ENCODE results near the gene KCNC3.

KCNC3 gene

DNA sequence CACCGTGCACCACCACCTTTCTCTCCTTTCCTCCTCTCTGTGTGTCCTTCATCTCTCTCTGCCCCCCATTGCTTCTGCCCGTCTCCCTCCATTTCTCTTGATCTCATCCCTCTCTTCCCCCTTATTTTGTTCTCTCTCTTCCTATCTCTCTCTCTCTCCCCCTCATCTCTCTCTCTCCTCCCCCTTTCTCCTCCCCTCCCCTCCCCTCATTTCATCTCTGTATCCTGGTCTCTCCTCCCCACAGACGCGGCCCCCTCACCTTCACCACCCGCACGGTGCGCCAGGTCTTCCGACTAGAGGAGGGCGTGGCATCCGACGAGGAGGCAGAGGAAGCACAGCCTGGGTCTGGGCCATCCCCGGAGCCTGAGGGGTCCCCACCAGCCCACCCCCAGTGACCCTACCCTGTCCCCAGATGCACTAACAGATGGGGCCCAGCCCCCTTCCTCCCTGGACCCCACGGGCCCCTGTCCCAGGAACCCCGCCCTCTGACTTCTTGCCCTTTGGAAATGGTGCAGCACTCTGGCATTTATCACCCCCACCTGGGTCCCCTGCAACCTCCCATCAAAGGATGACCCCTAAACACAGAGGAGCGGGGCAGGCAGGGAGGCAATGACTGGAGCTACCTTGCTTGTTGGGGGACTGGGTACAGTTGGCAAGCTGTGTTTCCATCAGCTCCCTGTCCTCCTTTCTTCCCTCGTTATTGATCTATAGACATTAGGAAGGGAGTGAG is 19.6 kb downstream of the KCNC3 start:
- DNase-seq: no peak

DNA sequence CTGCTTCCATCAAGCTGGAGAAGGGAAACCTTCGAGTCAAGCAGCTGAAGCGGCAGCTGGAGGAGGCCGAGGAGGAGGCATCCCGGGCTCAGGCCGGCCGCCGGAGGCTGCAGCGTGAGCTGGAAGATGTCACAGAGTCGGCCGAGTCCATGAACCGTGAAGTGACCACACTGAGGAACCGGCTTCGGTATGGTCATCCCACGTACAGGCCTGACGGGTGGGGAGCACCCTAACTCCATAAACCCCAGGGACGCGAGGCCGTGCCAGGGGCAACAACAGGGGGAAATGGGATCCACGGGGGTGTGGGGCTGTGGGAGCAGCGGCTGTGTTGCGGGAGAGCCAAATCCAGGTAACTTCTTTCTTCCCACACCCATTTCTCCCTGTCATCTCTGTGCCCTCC is 20.2 kb downstream of the KCNC3 start:
- DNase-seq: no peak

DNA sequence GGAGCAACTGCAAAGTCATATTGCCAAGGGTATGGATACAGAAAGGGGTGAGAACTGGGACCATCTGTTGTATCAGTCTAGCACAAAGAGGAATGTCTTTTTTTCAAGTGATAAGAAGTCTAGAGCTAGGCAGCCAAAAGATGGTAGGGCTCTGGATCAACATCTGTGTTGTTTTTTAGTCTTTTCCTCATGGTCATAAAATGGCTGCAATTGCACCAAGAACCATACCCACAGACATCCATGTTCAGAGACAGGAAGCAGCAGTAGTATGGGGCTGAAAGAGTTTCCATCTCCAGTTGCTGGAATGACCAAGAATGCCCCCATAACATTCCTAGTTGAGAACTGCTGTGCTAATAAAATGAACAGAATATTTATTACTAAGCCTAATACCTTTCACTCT is 25.6 kb downstream of the KCNC3 start:
- DNase-seq: no peak

DNA sequence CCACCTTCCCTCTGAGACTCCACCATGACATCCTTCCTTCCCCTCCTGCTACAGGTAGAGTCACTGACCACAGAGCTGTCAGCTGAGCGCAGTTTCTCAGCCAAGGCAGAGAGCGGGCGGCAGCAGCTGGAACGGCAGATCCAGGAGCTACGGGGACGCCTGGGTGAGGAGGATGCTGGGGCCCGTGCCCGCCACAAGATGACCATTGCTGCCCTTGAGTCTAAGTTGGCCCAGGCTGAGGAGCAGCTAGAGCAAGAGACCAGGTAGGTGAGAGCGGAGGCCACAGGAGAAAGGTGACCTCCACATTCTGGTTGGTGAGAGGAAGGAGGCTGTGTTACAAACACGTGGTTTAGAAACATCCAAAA is 27.6 kb downstream of the KCNC3 start:
- no peak for DNase-seq

DNA sequence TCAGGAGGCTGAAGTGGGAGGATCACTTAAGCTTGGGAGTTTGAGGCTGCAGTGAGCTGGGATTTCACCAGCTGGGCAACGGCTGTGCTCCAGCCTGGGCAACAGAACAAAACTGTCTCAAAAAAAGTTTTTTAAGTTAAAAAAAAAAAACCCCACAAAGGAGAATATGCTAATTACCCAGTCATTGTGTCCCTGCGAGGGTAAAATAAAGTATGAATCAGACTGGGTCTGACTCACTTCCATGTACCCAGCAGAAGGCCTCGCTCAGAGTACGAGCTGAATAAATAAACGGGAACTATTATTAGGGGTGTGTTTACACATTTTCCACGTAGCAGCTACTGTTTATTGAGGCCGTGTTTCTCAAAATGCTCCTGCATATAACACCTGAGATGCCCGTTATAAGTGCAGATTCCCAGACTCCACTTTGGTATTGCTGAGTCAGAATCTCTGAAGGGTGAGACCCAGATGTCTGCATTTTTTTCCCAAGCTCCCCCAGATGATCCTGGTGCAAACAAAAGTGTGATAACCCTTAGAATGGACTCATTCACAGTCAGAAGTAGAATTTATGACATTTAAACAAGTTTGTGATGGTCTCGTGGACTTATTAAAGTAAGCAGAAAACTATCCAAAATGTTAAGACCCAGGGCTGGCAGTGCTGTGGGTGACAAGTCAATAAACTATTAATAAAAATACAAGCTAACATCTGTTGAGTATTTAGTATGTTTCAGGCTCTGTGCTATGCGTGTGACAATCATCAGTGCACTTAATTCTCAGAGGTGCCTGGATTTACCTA is 28.2 kb downstream of the KCNC3 start:
- DNase-seq: no peak

DNA sequence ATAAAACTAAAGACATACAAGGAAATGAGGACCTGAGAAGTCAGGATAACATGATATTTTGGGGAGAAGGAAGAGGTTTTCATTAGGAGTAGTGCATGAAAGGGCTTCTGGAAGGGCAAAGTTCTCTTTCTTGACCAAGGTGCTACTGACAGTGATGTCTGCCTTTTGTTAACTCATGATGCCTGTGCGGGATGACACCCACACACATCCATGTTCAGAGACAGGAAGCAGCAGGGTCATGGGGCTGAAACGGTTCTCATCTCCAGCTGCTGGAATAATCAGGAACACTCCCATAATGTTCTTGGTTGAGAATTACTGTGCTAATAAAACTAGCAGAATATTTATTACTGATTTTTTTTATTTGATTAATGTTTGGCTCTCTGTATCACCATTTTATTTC is 29.1 kb downstream of the KCNC3 start:
- DNase-seq: no peak

DNA sequence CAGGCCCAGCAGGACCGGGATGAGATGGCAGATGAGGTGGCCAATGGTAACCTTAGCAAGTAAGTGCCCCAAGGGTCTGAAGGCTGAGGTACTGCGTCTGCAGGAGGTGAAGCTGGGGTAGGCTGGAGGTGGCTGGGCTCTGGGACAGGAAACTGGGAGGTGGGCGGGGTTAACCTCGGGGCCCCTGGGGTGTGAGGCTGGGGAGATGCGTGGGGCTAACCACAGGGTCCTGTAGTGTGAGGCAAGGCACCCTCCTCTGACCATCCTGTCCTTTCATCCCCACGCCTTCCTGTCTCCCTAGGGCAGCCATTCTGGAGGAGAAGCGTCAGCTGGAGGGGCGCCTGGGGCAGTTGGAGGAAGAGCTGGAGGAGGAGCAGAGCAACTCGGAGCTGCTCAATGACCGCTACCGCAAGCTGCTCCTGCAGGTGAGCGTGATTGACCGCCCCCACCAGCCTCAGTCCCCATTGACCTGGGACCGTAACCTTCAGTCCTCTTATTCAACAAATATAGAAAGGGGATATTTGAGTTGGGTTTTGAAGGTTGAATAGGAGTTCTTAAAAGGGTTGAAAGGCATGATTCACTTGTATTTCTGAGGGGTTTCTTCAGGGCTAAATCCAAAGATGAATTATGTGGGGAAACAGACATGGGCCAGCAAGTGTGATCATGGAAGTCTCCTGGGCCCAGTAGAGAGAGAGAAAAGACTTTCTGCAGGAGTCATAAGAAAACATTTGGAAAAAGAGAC is 35.7 kb downstream of the KCNC3 start:
- DNase-seq: no peak

DNA sequence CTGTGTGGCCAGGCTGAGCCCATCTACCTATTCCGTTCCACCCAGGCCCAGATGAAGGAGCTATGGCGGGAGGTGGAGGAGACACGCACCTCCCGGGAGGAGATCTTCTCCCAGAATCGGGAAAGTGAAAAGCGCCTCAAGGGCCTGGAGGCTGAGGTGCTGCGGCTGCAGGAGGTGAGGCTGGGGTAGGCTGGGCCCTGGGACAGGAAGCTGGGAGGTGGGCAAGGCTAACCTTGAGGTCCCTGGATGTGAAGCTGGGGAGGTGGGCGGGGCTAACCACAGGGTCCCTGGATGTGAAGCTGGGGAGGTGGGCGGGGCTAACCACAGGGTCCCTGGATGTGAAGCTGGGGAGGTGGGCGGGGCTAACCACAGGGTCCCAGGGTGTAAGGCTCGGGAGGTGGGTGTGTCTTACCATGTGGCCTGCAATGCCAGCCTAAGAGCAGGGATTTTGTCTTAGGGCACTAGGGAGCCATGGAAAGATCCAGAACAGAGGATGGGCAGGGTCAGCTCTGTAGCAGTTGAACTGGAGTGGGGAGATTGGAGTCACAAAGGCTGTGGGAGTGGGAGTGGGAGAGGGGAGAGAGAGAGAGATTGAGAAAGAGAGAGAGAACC is 36.9 kb downstream of the KCNC3 start:
- DNase-seq: no peak

DNA sequence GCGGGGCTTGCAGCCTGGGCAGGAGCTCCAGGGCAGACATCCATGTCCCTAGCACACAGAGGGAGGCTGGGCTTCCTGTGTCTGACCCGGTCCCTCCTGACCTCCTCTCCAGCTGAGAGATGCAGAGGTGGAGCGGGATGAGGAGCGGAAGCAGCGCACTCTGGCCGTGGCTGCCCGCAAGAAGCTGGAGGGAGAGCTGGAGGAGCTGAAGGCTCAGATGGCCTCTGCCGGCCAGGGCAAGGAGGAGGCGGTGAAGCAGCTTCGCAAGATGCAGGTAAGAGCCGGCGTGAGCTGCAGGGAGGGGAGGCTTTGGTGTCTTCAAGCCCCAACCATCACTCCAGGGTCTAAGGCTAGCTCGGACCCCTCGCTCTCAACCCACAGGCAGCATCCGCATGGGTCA is 38.4 kb downstream of the KCNC3 start:
- no peak for DNase-seq

DNA sequence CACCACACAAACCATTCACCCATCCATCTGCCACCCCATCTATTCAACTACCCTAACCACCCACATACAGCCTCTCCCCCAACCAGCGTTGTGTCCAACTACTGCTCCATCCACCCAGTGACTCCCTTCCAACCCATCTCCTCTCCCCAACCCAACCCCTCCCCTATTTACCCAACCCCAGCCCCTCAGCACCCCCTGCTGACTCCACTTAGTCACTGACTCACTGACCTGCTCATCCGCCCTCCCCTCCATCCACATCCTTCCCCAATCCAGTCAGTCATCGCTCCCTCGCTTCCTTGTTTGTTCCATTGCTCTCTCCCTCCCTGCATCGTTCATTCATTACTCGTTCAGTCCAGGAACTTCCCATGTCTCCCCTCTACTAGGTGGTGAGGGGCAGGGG is 39.2 kb downstream of the KCNC3 start:
- no peak for DNase-seq

DNA sequence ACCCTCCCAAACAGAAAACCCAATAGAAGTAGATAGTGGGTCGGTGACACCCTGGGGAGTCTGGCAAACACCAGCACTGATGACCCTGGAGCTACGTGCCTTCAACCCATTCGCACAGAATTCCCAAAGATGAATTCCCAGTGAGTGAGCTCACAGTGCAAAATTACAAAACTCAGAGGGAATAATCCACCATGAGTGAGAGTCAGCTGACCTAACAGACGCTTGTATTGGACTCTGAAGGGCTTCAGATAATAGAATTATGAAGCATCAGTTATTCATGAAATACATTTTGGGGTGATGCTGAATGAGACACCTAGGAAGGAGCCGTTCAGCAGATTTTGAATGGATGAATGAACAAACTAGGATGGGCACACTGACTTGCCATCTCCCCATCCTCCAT is 40.2 kb downstream of the KCNC3 start:
- DNase-seq: no peak

DNA sequence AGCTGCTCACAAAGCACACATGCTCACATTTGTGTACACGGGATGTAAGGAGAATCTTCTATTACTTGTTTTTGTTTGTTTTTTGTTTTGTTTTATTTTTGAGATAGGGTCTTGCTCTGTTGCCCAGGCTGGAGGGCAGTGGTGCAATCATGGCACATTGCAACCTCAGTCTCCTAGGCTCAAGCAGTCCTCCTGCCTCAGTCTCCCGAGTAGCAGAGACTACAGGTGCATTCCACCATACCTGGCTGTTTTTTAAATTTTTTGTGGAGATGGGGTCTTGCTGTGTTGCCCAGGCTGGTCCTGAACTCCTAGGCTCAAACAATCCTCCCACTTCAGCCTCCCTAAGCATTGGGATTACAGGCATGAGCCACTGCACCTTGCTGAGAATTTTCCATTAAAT is 41.8 kb downstream of the KCNC3 start:
- no peak for DNase-seq

DNA sequence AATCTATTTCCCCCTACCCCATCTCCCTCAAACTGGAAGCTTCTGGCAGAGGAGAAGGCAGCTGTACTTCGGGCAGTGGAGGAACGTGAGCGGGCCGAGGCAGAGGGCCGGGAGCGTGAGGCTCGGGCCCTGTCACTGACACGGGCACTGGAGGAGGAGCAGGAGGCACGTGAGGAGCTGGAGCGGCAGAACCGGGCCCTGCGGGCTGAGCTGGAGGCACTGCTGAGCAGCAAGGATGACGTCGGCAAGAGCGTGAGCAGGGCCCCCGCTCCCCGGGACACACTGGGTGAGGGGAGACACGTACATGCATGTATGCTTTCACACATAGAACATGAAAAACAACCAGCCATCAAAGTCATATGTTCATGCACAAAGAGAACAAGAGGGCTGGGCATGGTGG is 42.7 kb downstream of the KCNC3 start:
- no peak for DNase-seq

DNA sequence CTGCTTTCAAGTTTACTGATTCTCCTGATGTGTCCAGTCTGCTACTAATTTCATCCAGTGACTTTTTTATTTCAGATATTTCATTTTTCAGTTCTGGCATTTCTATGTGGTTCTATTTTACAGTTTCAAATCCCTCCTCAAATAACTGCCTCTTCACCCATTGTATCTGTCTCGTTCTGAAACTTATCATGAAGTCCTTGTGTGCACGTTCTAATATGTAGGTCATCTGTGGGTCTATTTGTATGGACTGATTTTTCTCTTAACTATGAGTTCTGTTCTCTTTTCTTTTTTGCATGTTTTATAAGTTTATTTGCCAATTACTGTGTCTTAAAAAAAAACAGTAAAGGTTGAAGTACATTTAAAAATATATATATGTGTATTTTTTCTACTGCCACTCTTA is 43.3 kb downstream of the KCNC3 start:
- no peak for DNase-seq

DNA sequence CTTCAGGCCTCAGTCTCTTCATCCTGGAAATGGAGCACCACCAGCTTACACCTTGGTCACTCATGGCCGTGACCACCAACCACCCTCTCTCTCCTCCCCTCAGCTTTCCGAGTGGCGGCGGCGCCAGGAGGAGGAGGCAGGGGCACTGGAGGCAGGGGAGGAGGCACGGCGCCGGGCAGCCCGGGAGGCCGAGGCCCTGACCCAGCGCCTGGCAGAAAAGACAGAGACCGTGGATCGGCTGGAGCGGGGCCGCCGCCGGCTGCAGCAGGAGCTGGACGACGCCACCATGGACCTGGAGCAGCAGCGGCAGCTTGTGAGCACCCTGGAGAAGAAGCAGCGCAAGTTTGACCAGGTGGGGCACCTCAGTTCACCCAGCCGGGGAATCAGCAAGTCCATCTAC is 47.7 kb downstream of the KCNC3 start:
- no peak for DNase-seq

DNA sequence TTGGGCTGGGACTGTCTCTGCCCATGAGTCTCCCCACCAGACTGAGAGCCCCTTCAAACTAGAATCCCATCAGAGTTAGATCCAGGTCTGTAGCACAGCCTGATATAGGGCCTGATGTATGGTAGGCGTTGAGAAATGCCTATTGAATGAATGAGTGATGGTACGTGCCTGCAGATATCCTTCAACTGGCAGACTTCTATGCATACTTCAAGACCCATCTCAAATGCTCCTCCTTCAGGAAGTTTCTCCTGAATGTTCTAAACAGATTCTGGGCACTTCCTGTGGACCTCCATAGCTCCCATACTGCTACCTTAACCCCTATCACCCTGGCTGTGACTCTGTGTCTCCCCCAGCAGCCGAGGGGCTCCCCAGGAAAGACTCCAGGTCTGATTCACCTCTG is 48.2 kb downstream of the KCNC3 start:
- no peak for DNase-seq

DNA sequence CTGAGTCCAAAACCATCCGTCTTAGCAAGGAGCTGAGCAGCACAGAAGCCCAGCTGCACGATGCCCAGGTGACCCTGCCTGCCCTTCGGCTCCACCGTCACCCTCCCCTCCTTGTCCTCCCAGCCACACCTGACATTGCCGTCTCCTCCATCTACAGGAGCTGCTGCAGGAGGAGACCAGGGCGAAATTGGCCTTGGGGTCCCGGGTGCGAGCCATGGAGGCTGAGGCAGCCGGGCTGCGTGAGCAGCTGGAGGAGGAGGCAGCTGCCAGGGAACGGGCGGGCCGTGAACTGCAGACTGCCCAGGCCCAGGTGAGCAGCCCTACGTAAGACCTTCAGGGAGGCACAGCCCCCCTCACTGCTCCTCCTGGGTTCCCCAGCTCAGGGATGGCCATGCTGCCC is 49.1 kb downstream of the KCNC3 start:
- no peak for DNase-seq

DNA sequence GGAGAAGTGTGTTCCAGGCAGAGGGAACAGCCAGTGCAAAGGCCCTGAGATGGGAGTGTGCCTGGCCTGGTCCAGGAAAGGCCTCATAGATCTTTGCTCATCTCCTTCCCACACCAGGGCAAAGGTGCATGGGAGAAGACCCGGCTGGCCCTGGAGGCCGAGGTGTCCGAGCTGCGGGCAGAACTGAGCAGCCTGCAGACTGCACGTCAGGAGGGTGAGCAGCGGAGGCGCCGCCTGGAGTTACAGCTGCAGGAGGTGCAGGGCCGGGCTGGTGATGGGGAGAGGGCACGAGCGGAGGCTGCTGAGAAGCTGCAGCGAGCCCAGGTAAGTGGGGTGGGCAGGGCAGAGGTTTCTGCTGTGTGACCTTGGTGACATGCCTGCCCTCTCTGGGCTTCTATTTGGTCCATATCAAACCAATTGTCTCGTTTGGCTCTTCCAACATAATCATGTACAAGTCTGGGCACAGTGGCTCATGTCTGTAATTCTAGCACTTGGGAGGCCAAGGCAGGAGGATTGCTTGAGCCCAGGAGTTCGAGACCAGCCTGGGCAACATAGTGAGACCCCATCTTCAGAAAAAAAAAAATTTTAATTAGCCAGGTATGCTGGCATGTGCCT is 51.1 kb downstream of the KCNC3 start:
- no peak for DNase-seq

DNA sequence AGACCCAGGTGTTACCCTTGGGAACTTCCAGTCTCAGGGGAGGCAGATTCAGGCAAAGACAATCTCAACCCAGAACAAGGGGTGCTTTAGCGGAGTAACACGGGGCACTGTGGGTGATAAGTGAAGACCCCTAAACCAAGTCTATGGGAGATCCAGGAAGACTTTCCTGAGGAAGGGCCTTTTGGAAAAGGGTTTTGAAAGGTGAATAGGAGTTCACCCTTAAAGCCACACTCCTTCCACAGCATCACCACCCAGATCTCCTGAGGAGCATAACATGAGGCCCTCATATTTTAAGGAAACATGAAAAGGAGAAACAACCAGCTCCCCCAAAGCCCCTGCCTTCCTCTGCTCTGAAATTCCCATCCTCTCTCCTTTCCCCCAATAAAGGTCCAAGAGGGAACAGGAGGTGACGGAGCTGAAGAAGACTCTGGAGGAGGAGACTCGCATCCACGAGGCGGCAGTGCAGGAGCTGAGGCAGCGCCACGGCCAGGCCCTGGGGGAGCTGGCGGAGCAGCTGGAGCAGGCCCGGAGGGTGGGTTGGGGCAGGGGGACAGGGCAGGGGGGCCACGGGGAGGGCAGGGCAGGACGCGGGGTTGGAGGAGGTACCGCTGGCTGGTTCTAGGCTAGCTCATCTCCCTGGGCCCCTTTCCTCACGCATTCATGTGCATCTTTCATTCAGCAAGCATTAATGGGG is 52.7 kb downstream of the KCNC3 start:
- no peak for DNase-seq

DNA sequence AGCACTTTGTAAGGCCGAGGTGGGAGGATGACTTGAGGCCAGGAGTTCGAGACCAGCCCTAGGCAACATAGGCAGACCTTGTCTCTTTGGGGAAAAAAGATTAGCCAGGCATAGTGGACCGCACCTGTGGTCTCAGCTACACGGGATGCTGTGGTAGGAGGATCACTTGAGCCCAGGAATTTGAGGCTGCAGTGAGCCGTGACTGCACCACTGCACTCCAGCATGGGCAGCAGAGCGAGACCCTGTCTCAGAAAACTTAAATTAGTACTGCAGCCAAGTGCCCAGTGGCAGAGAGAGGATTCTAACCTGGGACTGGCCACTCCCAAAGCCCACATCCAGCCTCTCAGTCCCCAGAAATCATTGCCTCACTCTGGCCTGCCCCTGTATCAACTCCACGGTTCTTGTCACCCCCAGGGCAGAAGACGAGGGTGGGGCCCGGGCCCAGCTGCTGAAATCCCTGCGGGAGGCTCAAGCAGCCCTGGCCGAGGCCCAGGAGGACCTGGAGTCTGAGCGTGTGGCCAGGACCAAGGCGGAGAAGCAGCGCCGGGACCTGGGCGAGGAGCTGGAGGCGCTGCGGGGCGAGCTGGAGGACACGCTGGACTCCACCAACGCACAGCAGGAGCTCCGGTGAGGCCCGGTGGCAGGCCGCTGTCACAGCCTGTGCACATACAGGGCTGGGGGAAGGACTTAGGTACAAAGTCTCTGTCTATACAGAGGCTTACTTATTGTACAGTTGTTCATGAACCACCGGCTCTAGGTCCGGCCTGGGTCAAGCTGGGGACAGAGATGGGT is 53.4 kb downstream of the KCNC3 start:
- DNase-seq: no peak

DNA sequence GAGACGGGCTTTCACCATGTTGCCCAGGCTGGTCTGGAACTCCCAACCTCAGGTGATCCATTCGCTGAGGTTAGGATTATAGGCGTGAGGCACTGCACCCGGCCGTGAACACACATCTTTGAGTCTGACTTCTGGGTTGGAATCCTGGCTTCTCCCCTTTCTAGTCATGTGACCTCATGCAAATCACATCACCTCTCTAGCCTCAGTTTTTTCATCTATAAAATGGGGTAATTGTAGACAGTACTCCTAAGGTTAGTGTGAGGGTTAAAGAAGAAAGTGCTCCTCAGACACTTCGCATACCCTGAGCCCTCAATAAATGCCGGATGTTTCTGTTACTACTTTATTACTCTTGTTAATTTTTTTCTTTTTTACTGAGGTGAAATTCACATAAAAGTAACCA is 55.4 kb downstream of the KCNC3 start:
- no peak for DNase-seq

All from NCI-H2081 (cell line).